Measurements from ENCODE around the gene ELOF1.
A peak's percentile ranks its signal among the peaks of the same experiment; 100 is the strongest.

The ELOF1 gene

GRCh38 chr19:11538232-11539036, 20.6 kb downstream of the ELOF1 start, which contains the start of gene CNN1 (continued):
- TF ChIP-seq, protein P1, sequence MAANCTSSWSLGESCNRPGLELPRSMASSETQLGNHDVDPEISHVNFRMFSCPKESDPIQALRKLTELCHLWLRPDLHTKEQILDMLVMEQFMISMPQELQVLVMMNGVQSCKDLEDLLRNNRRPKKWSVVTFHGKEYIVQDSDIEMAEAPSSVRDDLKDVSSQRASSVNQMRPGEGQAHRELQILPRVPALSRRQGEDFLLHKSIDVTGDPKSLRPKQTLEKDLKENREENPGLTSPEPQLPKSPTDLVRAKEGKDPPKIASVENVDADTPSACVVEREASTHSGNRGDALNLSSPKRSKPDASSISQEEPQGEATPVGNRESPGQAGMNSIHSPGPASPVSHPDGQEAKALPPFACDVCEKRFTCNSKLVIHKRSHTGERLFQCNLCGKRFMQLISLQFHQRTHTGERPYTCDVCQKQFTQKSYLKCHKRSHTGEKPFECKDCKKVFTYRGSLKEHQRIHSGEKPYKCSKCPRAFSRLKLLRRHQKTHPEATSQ (tag by site-specific recombination; IDR thresholded peaks at IDR 0.05): no peak
- TF ChIP-seq ZNF350 (tag by site-specific recombination; IDR thresholded peaks at IDR 0.05): no peak
- peak; percentile 31; the same call in 1 of the 2 replicates for TF ChIP-seq KLF1 (tag by site-specific recombination; IDR thresholded peaks at IDR 0.05)
- TF ChIP-seq GLI2 (tag by site-specific recombination; IDR thresholded peaks at IDR 0.05; ENCODE audit: borderline replicate concordance, low read depth): no peak
- peak; percentile 61 for TF ChIP-seq PATZ1 (tag by site-specific recombination; IDR thresholded peaks at IDR 0.05)
- TF ChIP-seq ZNF114 (tag by site-specific recombination; IDR thresholded peaks at IDR 0.05): no peak
- TF ChIP-seq ZBTB1 (tag by site-specific recombination; IDR thresholded peaks at IDR 0.05): no peak
- peak; percentile 20; the same call in 1 of the 2 replicates for TF ChIP-seq EGR2 (tag by site-specific recombination; IDR thresholded peaks at IDR 0.05; ENCODE audit: low read depth)
- TF ChIP-seq KLF9 (tag by site-specific recombination; IDR thresholded peaks at IDR 0.05; ENCODE audit: low read depth): peak; percentile 25; the same call in 1 of the 2 replicates
- peak; percentile 74 for TF ChIP-seq ZBTB21 (tag by site-specific recombination; IDR thresholded peaks at IDR 0.05)
- no peak for TF ChIP-seq SALL2 (tag by site-specific recombination; IDR thresholded peaks at IDR 0.05; ENCODE audit: borderline replicate concordance)
- no peak for TF ChIP-seq ZSCAN4 (tag by site-specific recombination; IDR thresholded peaks at IDR 0.05)
- TF ChIP-seq OSR2 (tag by site-specific recombination; IDR thresholded peaks at IDR 0.05): no peak
- TF ChIP-seq ZBTB20 (tag by site-specific recombination; IDR thresholded peaks at IDR 0.05): no peak
- no peak for TF ChIP-seq ZNF843 (tag by site-specific recombination; IDR thresholded peaks at IDR 0.05)
- TF ChIP-seq, protein P2, sequence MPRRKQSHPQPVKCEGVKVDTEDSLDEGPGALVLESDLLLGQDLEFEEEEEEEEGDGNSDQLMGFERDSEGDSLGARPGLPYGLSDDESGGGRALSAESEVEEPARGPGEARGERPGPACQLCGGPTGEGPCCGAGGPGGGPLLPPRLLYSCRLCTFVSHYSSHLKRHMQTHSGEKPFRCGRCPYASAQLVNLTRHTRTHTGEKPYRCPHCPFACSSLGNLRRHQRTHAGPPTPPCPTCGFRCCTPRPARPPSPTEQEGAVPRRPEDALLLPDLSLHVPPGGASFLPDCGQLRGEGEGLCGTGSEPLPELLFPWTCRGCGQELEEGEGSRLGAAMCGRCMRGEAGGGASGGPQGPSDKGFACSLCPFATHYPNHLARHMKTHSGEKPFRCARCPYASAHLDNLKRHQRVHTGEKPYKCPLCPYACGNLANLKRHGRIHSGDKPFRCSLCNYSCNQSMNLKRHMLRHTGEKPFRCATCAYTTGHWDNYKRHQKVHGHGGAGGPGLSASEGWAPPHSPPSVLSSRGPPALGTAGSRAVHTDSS (tag by site-specific recombination; IDR thresholded peaks at IDR 0.05): no peak
- TF ChIP-seq ZFHX2 (tag by site-specific recombination; conservative IDR thresholded peaks at IDR 0.05): peak; percentile 51
- TF ChIP-seq ZSCAN16 (tag by site-specific recombination; IDR thresholded peaks at IDR 0.05): no peak
- TF ChIP-seq GLIS1 (tag by site-specific recombination; IDR thresholded peaks at IDR 0.05): peak; percentile 73
- TF ChIP-seq ZNF341 (tag by site-specific recombination; IDR thresholded peaks at IDR 0.05; ENCODE audit: low read depth): 0 out of 2 replicates have a peak, but pooled peaks have one; percentile 19
- TF ChIP-seq, protein P3, sequence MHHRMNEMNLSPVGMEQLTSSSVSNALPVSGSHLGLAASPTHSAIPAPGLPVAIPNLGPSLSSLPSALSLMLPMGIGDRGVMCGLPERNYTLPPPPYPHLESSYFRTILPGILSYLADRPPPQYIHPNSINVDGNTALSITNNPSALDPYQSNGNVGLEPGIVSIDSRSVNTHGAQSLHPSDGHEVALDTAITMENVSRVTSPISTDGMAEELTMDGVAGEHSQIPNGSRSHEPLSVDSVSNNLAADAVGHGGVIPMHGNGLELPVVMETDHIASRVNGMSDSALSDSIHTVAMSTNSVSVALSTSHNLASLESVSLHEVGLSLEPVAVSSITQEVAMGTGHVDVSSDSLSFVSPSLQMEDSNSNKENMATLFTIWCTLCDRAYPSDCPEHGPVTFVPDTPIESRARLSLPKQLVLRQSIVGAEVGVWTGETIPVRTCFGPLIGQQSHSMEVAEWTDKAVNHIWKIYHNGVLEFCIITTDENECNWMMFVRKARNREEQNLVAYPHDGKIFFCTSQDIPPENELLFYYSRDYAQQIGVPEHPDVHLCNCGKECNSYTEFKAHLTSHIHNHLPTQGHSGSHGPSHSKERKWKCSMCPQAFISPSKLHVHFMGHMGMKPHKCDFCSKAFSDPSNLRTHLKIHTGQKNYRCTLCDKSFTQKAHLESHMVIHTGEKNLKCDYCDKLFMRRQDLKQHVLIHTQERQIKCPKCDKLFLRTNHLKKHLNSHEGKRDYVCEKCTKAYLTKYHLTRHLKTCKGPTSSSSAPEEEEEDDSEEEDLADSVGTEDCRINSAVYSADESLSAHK (tag by site-specific recombination; IDR thresholded peaks at IDR 0.05): no peak
- TF ChIP-seq GLI4 (tag by site-specific recombination; IDR thresholded peaks at IDR 0.05): no peak
- TF ChIP-seq ATF2 (tag by site-specific recombination; IDR thresholded peaks at IDR 0.05; ENCODE audit: low read depth): 0 out of 2 replicates have a peak, but pooled peaks have one; percentile 15
- TF ChIP-seq PRDM1 (tag by site-specific recombination; IDR thresholded peaks at IDR 0.05): no peak
- TF ChIP-seq ZNF768 (tag by site-specific recombination; IDR thresholded peaks at IDR 0.05): no peak
- no peak for TF ChIP-seq ZNF423 (tag by site-specific recombination; IDR thresholded peaks at IDR 0.05)
- TF ChIP-seq ZNF121 (tag by site-specific recombination; IDR thresholded peaks at IDR 0.05): no peak
- peak; percentile 53; the same call in 1 of the 2 replicates for TF ChIP-seq SP3 (tag by site-specific recombination; IDR thresholded peaks at IDR 0.05)
- TF ChIP-seq, protein P4, sequence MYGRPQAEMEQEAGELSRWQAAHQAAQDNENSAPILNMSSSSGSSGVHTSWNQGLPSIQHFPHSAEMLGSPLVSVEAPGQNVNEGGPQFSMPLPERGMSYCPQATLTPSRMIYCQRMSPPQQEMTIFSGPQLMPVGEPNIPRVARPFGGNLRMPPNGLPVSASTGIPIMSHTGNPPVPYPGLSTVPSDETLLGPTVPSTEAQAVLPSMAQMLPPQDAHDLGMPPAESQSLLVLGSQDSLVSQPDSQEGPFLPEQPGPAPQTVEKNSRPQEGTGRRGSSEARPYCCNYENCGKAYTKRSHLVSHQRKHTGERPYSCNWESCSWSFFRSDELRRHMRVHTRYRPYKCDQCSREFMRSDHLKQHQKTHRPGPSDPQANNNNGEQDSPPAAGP (tag by site-specific recombination; IDR thresholded peaks at IDR 0.05): peak; percentile 74; the same call in 1 of the 2 replicates
